HG02571 (cell line): Measurements from ENCODE around the gene SEC24C.
"Not testable (repeated sequence)": the region's sequence is repeated elsewhere in the genome, so short reads cannot be mapped to it uniquely, and the experiment has no call there.

ENCODE experiments used
- ATAC-seq: cut with Tn5 transposase; IDR thresholded peaks from one replicate; pipeline ENCODE4 v1.9.1; 2021; ENCODE audit warnings: mild to moderate bottlenecking, moderate library complexity; ENCODE audit not compliant: unreplicated experiment

Gene SEC24C, protein sequence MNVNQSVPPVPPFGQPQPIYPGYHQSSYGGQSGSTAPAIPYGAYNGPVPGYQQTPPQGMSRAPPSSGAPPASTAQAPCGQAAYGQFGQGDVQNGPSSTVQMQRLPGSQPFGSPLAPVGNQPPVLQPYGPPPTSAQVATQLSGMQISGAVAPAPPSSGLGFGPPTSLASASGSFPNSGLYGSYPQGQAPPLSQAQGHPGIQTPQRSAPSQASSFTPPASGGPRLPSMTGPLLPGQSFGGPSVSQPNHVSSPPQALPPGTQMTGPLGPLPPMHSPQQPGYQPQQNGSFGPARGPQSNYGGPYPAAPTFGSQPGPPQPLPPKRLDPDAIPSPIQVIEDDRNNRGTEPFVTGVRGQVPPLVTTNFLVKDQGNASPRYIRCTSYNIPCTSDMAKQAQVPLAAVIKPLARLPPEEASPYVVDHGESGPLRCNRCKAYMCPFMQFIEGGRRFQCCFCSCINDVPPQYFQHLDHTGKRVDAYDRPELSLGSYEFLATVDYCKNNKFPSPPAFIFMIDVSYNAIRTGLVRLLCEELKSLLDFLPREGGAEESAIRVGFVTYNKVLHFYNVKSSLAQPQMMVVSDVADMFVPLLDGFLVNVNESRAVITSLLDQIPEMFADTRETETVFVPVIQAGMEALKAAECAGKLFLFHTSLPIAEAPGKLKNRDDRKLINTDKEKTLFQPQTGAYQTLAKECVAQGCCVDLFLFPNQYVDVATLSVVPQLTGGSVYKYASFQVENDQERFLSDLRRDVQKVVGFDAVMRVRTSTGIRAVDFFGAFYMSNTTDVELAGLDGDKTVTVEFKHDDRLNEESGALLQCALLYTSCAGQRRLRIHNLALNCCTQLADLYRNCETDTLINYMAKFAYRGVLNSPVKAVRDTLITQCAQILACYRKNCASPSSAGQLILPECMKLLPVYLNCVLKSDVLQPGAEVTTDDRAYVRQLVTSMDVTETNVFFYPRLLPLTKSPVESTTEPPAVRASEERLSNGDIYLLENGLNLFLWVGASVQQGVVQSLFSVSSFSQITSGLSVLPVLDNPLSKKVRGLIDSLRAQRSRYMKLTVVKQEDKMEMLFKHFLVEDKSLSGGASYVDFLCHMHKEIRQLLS

DNA sequence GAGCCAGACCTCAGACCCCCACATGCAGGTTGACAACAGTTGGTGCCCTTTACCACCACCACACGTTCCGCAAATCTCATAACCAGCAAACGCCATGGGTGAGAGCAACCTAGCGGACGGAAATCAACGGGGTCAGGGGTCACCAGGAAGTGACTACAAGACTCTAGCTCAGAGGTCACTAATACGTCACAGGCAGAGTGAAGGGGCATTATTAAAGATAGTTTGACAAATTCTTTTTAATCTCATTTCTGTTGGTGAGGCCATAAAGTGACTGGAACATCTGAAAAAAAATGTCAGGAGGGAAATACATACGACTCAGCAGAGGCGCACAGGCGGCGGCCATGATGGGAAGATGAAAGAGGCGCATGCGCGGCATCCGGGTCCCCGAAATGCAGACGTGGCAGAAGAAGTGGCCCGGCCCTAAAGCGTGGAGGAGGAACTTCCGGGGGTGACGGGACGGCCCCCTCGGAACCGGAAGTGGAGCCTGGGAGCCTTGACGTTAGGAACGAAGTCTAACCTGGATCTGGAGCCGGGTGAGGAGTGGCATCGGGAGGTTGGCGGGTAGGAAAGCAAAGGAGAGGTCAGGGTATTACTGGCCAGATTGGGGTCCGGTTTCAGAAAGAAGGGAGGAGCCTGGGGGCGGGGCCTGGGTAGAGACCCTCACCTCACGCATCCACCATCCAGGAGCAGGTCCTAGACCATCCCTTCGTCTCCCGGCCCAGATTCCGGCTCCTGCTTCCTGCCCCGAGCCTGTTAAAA is at the start of gene SEC24C:
Gene SEC24C (plus strand): TSS at position 468 of the 759 bp plus-strand sequence. CDS start 2,461 bp downstream, outside the sequence.
- ATAC-seq = peak; percentile 85

GRCh38 chr10:73695302-73695701 is 48.9 kb upstream of the SEC24C start:
- not testable (repeated sequence) for ATAC-seq

DNA sequence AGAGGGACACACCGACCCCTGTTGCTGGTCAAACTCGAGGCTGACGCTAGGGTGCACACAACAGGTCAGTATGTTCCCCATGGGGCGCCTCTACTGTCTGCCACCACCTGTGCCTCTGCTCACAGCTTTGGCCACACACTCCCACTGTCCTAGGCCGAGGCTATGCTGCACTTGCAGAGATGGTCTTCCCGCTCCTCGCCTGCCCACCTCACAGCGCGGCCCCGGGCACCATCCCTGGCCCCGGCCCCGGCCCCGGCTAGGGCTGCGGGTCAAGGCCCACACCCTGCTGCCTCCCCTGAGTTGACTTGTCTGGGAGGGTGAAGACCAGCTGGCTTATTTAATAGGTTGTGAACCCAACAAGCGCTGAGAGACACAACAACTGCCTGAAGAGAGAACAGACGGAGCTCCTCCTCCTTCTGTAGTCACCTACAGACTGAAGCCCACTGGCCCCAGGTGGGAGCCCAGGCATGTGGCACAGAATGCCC is 46.5 kb upstream of the SEC24C start, which contains the start of gene AGAP5:
Gene AGAP5 (minus strand): TSS at position 435 of the 485 bp plus-strand sequence. CDS start 354 bp downstream, at position 81.
- not testable (repeated sequence) for ATAC-seq

GRCh38 chr10:73698819-73699218 is 45.4 kb upstream of the SEC24C start:
- ATAC-seq = not testable (repeated sequence)

DNA sequence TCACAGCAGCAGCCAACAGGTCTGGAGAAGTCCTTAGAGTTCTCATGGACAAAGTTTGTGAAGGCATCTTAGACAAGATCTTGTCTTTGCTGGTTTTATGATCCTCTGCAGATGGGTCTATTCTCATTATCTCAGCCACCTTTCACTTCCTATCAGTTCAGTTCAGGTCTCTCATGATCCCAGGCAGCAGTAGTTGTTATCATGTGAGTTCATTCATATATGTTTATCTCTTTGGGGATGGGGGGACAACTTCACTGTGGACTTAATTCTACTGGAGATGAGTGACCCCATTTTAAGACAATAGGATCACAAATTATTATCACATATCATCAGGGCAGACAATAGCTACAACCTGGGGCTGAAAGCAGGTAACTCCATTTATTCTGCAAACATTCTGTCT is 40.2 kb upstream of the SEC24C start:
- ATAC-seq = not testable (repeated sequence)

GRCh38 chr10:73705506-73706072 is 38.6 kb upstream of the SEC24C start:
- ATAC-seq = not testable (repeated sequence)

DNA sequence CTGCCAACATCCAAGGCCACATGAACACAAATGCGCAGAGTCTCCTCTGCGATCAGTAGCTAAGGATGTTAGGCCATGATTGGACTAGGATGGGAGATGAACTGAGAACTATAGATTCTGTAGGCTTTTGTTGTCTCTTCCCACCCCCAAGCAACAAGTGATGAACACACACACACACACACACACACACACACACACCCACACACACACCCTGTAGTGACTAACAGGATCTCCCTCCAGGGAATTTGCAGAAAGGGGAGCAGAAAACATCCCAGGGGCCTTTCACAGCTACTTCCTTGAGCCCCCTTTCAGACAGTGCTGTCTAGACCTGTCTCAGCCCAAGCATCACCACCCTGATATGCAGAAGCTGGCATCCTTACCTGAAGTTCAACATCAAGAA is 37.7 kb upstream of the SEC24C start:
- ATAC-seq = not testable (repeated sequence)

DNA sequence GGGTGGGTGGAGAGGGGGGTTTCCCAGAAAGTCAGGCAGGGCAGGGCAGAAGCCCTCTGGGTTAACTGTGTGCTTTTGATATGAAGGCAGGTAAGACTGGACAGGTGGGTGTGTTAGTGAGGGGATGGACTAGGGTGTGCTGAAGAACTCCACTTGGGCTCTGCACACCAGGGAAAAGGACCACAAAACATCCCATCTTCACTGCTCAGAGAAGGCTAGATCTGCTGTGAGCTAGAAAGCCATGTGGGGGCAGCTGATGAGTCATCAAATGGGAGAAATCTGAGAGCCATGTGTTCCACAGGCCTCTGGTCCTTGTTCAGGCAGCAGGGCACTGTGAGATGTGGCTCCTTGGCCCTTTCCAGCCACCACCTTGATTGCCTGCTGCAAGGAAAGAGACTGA is 36.5 kb upstream of the SEC24C start:
- not testable (repeated sequence) for ATAC-seq

DNA sequence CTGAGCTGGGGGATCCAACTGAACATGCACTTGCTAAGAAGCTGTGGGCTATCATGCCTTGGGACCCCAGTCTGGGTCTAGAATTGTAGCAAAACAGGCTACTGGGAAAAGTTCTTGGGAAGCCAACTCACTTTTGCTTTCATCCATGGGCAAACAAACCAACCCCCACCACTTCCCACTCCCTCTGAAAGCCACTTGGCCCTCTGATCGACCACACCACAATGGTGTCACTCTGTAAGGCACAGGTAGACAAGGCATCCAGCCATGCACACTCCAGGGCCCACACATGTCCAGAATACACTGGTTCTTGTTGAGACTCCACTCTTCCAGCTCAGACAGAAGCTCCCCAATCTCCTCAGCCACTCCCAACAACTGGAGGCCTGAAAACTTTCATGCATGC is 36.0 kb upstream of the SEC24C start:
- ATAC-seq = not testable (repeated sequence)

DNA sequence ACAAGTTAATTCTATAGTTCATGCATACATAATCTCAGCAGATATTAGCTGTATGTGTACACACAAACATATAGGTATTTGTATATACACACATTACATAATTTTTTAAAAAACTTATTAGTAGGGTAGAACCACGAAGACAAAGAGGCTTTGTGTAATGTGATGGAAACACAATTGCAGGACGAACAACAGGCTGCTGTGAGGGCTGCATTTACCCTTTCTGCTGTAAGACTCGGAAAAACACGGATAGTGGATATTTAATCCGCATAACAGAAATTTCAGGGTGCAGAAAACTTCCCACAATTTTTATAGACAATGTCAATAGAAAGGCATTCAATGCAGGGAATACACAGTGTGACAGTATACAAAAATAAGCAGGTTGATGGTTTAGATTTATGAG is 32.5 kb upstream of the SEC24C start:
- not testable (repeated sequence) for ATAC-seq

- ATAC-seq = not testable (repeated sequence)
Observed at GRCh38 chr10:73713912-73714311, 30.3 kb upstream of the SEC24C start.

- ATAC-seq = not testable (repeated sequence)
Observed at GRCh38 chr10:73714483-73714882, 29.7 kb upstream of the SEC24C start.

DNA sequence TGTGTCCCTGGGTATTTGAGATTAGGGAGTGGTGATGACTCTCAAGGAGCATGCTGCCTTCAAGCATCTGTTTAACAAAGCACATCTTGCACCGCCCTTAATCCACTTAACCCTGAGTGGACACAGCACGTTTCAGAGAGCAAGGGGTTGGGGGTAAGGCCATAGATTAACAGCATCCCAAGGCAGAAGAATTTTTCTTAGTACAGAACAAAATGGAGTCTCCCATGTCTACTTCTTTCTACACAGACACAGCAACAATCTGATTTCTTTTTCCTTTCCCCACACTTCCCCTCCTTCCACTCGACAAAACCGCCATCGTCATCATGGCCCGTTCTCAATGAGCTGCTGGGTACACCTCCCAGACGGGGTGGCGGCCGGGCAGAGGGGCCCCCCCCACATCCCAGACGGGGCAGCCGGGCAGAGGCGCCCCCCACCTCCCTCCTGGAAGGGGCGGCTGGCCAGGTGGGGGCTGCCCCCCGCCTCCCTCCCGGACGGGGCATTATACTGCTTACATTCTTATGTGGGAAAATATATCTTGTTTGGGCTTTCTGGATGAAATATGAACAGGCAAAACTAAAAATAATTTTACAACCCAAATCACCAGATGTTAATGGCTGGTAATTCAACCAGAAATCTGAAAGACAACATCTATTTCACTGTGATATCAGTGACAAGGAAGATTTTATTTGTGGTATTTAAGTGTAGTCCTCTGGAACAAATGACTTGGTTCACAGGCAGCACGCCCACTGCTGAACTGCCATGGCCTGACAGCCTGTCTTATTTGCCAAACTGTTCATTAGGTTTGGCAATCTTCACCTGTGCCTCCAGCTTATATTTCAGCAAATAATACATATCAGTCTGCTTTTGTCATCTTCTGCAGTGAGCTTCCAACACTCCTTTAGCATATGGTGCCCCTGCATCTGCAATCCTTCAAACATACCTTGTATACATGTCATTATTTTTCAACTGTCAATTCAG is 28.7 kb upstream of the SEC24C start:
- not testable (repeated sequence) for ATAC-seq

DNA sequence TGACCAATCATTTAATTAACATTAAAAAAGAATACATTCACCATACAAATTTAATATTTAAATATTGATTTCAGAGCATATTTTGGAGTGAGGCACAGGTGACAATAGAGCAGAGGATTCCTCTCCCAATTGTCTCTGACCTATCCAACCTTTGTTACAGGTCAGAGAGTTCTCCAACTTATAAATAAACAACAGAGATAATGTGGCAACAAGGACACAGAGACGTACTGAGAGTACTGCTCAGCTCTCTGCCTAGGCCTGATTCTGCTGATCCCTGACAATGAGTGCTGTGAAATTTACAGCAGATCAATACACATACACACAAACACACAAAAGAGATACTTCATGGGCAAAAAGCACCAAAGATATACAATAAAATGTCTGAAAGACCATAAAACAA is 27.9 kb upstream of the SEC24C start:
- no peak for ATAC-seq

- no peak for ATAC-seq
Observed at GRCh38 chr10:73717556-73717955, 26.6 kb upstream of the SEC24C start.

DNA sequence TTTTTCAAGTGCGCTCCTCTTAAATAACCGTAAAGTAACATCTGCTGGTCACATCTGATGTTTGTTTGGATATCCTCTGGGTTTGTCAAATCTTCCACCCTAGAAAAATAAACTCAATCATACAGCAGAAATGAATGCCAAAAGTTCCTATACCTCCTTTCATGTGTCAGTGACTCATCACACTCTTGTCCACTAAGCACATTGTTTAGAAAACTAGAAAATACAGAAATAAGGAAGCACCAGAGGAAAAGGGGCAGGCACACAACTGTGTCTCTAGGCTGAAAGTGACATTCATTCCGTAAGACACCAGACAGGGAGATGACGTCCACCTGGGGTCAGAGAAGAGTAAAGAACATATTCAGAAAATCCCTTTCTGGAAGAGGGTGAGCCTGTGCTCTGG is 23.6 kb upstream of the SEC24C start:
- not testable (repeated sequence) for ATAC-seq

- ATAC-seq = no peak
Observed at GRCh38 chr10:73723516-73723915, 20.7 kb upstream of the SEC24C start.

DNA sequence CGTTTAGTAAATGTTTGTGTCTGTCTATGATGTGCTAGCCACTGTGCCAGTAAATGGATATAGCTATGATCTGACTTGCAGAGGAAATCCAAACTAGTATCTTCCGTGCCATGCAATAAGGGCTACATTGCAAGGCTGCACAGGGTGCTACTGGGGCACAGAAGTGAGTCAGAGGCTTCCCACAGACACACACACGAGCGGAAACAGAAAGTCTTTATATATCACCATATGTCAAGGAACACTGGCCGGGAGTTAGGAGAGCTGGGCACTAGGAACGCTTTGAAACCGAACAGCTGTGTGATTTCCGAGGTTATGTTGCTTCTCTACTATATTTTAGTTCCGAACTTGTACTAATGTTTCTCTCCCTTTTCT is 14.4 kb upstream of the SEC24C start:
- ATAC-seq = not testable (repeated sequence)
